HCT116 (cell line): ENCODE results near the gene CTTN. TPM values are rescaled to one million over a fixed set of nuclear protein-coding genes. Genes with fewer than 3 reads are reported as not detected.
"Not testable (repeated sequence)": the region's sequence is repeated elsewhere in the genome, so short reads cannot be mapped to it uniquely, and the experiment has no call there.

Experiments used
- ATAC-seq: fragments of 200-7000 bp; cut with Tn5 transposase; 2 replicates; pipeline ENCODE4 v1.9.1; 2020; ENCODE audit warnings: mild to moderate bottlenecking, moderate library complexity
- BruUV-seq: library from RNA; stranded (reverse); fragments of 400-500 nt; replicated peaks from 2 replicates; lab custom pipeline; 2021; lab: Mats Ljungman, UMichigan
- CTCF ChIA-PET: fragments of 300-600 bp; sonication (Branson Sonifier 250); formaldehyde crosslinking; loops from one replicate; lab custom pipeline; 2021; ENCODE audit warnings: antibody characterized with exemption; lab: Charles Lee
- POLR2A ChIA-PET: fragments of 300-600, 350-600 bp; sonication (Branson Sonifier 250); formaldehyde crosslinking; loops from one replicate; lab custom pipeline; 2021; ENCODE audit warnings: antibody characterized with exemption; lab: Charles Lee
- RAD21 ChIA-PET, 2 experiments: fragments of 300-600 bp; sonication (Branson Sonifier 250); formaldehyde crosslinking; loops; one replicate each; lab custom pipeline; 2023; ENCODE audit warnings: low total read pairs in 2 of 2; ENCODE audit not compliant: uncharacterized antibody in 2 of 2, unreplicated experiment in 2 of 2, low non-redundant PET in 1 of 2; lab: Charles Lee
- DNase-seq: peaks from one replicate; pipeline ENCODE4 v3.0.0-alpha.2; 2010; ENCODE audit warnings: low read depth, low spot score
- H2AFZ ChIP-seq: fragments of 200-600 bp; shearing (Covaris generic), sonication (generic); 2 replicates; pipeline ENCODE4 v1.6.1; 2017; ENCODE audit warnings: low read depth, mixed run types, mixed read lengths, antibody characterized with exemption, low read length; ENCODE audit not compliant: poor library complexity, severe bottlenecking
- H3K27ac ChIP-seq: 2 replicates; pipeline ENCODE4 v1.5.1; 2012; ENCODE audit warnings: low read depth, low read length
- H3K27me3 ChIP-seq: fragments of 200-600 bp; sonication (generic); 2 replicates; pipeline ENCODE4 v1.6.1; 2016; ENCODE audit warnings: mixed run types, low read length, mixed read lengths; ENCODE audit not compliant: insufficient read depth
- H3K36me3 ChIP-seq, 2 experiments: fragments of 200-500 bp in 1 of 2; fragments of 200-600 bp in 1 of 2; sonication (Bioruptor generic) in 1 of 2; sonication (generic) in 1 of 2; 2 replicates each; pipeline versions ENCODE4 v1.5.1 to v1.6.1; 2014 to 2016; ENCODE audit warnings: low read length in 2 of 2, inconsistent platforms in 1 of 2, mixed read lengths in 1 of 2, mixed run types in 1 of 2; ENCODE audit not compliant: insufficient read depth in 2 of 2, control insufficient read depth in 1 of 2
- H3K4me1 ChIP-seq, 2 experiments: fragments of 200-600 bp in 1 of 2; sonication (generic) in 1 of 2; 2 replicates each; pipeline versions ENCODE4 v1.5.1 to v1.6.1; 2012 to 2017; ENCODE audit warnings: low read length in 2 of 2, inconsistent platforms in 1 of 2, mild to moderate bottlenecking in 1 of 2, mixed read lengths in 1 of 2, mixed run types in 1 of 2, moderate library complexity in 1 of 2; ENCODE audit not compliant: insufficient read depth in 2 of 2, control insufficient read depth in 1 of 2
- H3K4me2 ChIP-seq: fragments of 200-600 bp; sonication (generic); 2 replicates; pipeline ENCODE4 v1.6.1; 2017; ENCODE audit warnings: mixed run types, low read length, mixed read lengths
- H3K4me3 ChIP-seq, 2 experiments: fragments of 200-600 bp in 1 of 2; sonication (generic) in 1 of 2; replicated peaks in 1 of 2; 2 replicates each; pipeline ENCODE4 v1.5.1; 2011 to 2016; ENCODE audit warnings: low read length in 2 of 2, control low read depth in 1 of 2, low read depth in 1 of 2, mild to moderate bottlenecking in 1 of 2, mixed read lengths in 1 of 2, mixed run types in 1 of 2
- H3K79me2 ChIP-seq: fragments of 200-600 bp; sonication (generic); 2 replicates; pipeline ENCODE4 v1.6.1; 2017; ENCODE audit warnings: mild to moderate bottlenecking, mixed run types, low read length, moderate library complexity, mixed read lengths; ENCODE audit not compliant: insufficient read depth
- H3K9ac ChIP-seq: fragments of 200-600 bp; sonication (generic); 2 replicates; pipeline ENCODE4 v1.6.1; 2016; ENCODE audit warnings: low read length, mixed read lengths
- H3K9me2 ChIP-seq: fragments of 200-600 bp; sonication (generic), shearing (Covaris generic); 2 replicates; pipeline ENCODE4 v1.6.1; 2017; ENCODE audit warnings: mixed run types, mild to moderate bottlenecking, moderate library complexity; ENCODE audit not compliant: insufficient read depth
- H3K9me3 ChIP-seq, 2 experiments: fragments of 200-500 bp in 1 of 2; fragments of 200-600 bp in 1 of 2; sonication (Bioruptor generic) in 1 of 2; sonication (generic) in 1 of 2; 2 replicates each; pipeline ENCODE4 v1.6.1; 2014 to 2017; ENCODE audit warnings: low read length in 2 of 2, mixed read lengths in 2 of 2, inconsistent platforms in 1 of 2, low read depth in 1 of 2, mild to moderate bottlenecking in 1 of 2, mixed run types in 1 of 2, moderate library complexity in 1 of 2; ENCODE audit not compliant: control insufficient read depth in 1 of 2, insufficient read depth in 1 of 2
- H4K20me1 ChIP-seq: fragments of 200-600 bp; sonication (generic), shearing (Covaris generic); 2 replicates; pipeline ENCODE4 v1.6.1; 2017; ENCODE audit warnings: mixed run types, mild to moderate bottlenecking, moderate library complexity; ENCODE audit not compliant: insufficient read depth
- CEBPB ChIP-seq: IDR thresholded peaks from 2 replicates; pipeline ENCODE4 v1.6.1; 2012; ENCODE audit warnings: low read depth
- EGR1 ChIP-seq: IDR thresholded peaks from 2 replicates; pipeline ENCODE4 v1.6.1; 2012; ENCODE audit warnings: low read depth
- EZH2phosphoT487 ChIP-seq: fragments of 200-600 bp; IDR thresholded peaks from 2 replicates; pipeline ENCODE4 v1.6.1; 2018; ENCODE audit warnings: antibody characterized with exemption, borderline replicate concordance
- JUND ChIP-seq: IDR thresholded peaks from 2 replicates; pipeline ENCODE4 v1.6.1; 2012
- MAX ChIP-seq: IDR thresholded peaks from 2 replicates; pipeline ENCODE4 v1.6.1; 2012
- POLR2A ChIP-seq: IDR thresholded peaks from 2 replicates; pipeline ENCODE4 v1.7.0; 2011; ENCODE audit warnings: borderline replicate concordance; ENCODE audit not compliant: insufficient read depth, insufficient read length; ENCODE audit errors: extremely low read depth
- POLR2AphosphoS5 ChIP-seq: IDR thresholded peaks from 2 replicates; pipeline ENCODE4 v1.6.1; 2011; ENCODE audit warnings: mild to moderate bottlenecking, low read depth, low read length, moderate library complexity
- SIN3A ChIP-seq: IDR thresholded peaks from 2 replicates; pipeline ENCODE4 v1.6.1; 2012; ENCODE audit warnings: low read depth
- SP1 ChIP-seq: IDR thresholded peaks from 2 replicates; pipeline ENCODE4 v1.6.1; 2012; ENCODE audit warnings: low read depth
- TCF7L2 ChIP-seq: IDR thresholded peaks from 2 replicates; pipeline ENCODE4 v1.7.0; 2011; ENCODE audit warnings: borderline replicate concordance, inconsistent platforms; ENCODE audit not compliant: insufficient read depth, insufficient read length; ENCODE audit errors: extremely low read depth
- YY1 ChIP-seq: IDR thresholded peaks from 2 replicates; pipeline ENCODE4 v1.6.1; 2011; ENCODE audit warnings: low read length, low read depth, moderate library complexity, mild to moderate bottlenecking; ENCODE audit not compliant: insufficient replicate concordance; ENCODE audit errors: extremely low read depth
- intact Hi-C: fragments of 100-400 bp; cut with micrococcal nuclease; formaldehyde crosslinking; loops from 2 replicates; pipeline ENCODE4 v1.10.0; 2022
- total RNA-seq: library from RNA; stranded (reverse); gene quantifications from one replicate; pipeline ENCODE4 v1.2.1, GENCODE V29; 2021; ENCODE audit not compliant: unreplicated experiment

The CTTN gene
- total RNA-seq, 1 experiment from 2014 or later = 249 TPM

- no peak overlapping the region for H3K4me2 ChIP-seq
- RAD21 ChIA-PET = no interaction called here
- no peaks in the 10 kb centered on the region for H3K27me3 ChIP-seq
- DNase-seq (no peak), ATAC-seq (no peak)
- CTCF ChIA-PET = no interaction called here
- POLR2A ChIA-PET = interaction anchor here (1.2 kb wide), 1 partner anchor 24 kb away, joined by 4 read pairs; no protein-coding TSS in a partner anchor
- intact Hi-C loops = no loop called here
- H3K27ac ChIP-seq = no peak overlapping the region
- no peak overlapping the region for H2AFZ ChIP-seq
- H3K79me2 ChIP-seq = peaks cover 68% of the 10 kb centered on the region
- no TSS peak for BruUV-seq
- H3K4me1 ChIP-seq = peaks cover 0 to 2% of the 10 kb centered on the region in 2 experiments; a peak in 2 of 4 replicates
- no peaks in the 10 kb centered on the region for H3K9me2 ChIP-seq
- H3K9ac ChIP-seq = no peak overlapping the region
- no peaks in the 10 kb centered on the region for H3K9me3 ChIP-seq
- TF ChIP-seq YY1 (no peak), TCF7L2 (no peak), MAX (no peak), JUND (no peak)
- no peaks in the 10 kb centered on the region for H4K20me1 ChIP-seq
- H3K4me3 ChIP-seq = no peak overlapping the region
- H3K36me3 ChIP-seq = peaks cover 20 to 23% of the 10 kb centered on the region in 2 experiments
Observed at GRCh38 chr11:70387564-70387963, 10.8 kb upstream of the CTTN start.

- no peaks in the 10 kb centered on the region for H3K9me3 ChIP-seq
- no peak overlapping the region for H2AFZ ChIP-seq
- H3K9me2 ChIP-seq = no peaks in the 10 kb centered on the region
- intact Hi-C loops = no loop called here
- no peaks in the 10 kb centered on the region for H4K20me1 ChIP-seq
- no peaks in the 10 kb centered on the region for H3K4me1 ChIP-seq
- peaks cover 70% of the 10 kb centered on the region for H3K79me2 ChIP-seq
- no peak overlapping the region for H3K27ac ChIP-seq
- no peak overlapping the region for H3K4me2 ChIP-seq
- no peak overlapping the region for H3K9ac ChIP-seq
- H3K4me3 ChIP-seq = no peak overlapping the region
- CTCF ChIA-PET = interaction anchor here (1.2 kb wide), 1 partner anchor 11 kb away, joined by 3 read pairs; no protein-coding TSS in a partner anchor
- BruUV-seq = no TSS peak
- RAD21 ChIA-PET = no interaction called here
- ATAC-seq (no peak), DNase-seq (no peak)
- H3K36me3 ChIP-seq = peaks cover 9 to 24% of the 10 kb centered on the region in 2 experiments
- POLR2A ChIA-PET = no interaction called here
- TF ChIP-seq CEBPB = no peak
- no peak for TF ChIP-seq EZH2phosphoT487
- TF ChIP-seq POLR2AphosphoS5 = no peak
- TF ChIP-seq TCF7L2 = no peak
- no peak for TF ChIP-seq SP1
- TF ChIP-seq MAX = no peak
- TF ChIP-seq EGR1 = no peak
- TF ChIP-seq SIN3A = no peak
- TF ChIP-seq POLR2A = no peak
- H3K27me3 ChIP-seq = no peaks in the 10 kb centered on the region
Observed at GRCh38 chr11:70389201-70389600, 9.1 kb upstream of the CTTN start.

GRCh38 chr11:70390882-70391281, 7.4 kb upstream of the CTTN start:
- peaks cover 2 to 27% of the 10 kb centered on the region in 2 experiments; a peak in 2 of 4 replicates for H3K36me3 ChIP-seq
- ATAC-seq, CTCF ChIA-PET, H2AFZ ChIP-seq, H4K20me1 ChIP-seq, H3K4me1 ChIP-seq, H3K4me3 ChIP-seq, H3K27ac ChIP-seq, H3K9me2 ChIP-seq, H3K9ac ChIP-seq, POLR2A ChIA-PET, H3K9me3 ChIP-seq, H3K27me3 ChIP-seq, intact Hi-C loops, BruUV-seq, H3K4me2 ChIP-seq, DNase-seq, RAD21 ChIA-PET: not testable (repeated sequence)
- H3K79me2 ChIP-seq = peaks cover 76% of the 10 kb centered on the region
